A673 (cell line): ENCODE measurements around the gene TGM6. TPM values are rescaled to one million over a fixed set of nuclear protein-coding genes. Genes with fewer than 3 reads are reported as not detected.
"Not testable (repeated sequence)": the region's sequence is repeated elsewhere in the genome, so short reads cannot be mapped to it uniquely, and the experiment has no call there.

Source experiments
- BruUV-seq: library from RNA; stranded (reverse); fragments of 400-500 nt; replicated peaks from 2 replicates; lab custom pipeline; 2021; lab: Mats Ljungman, UMichigan
- CTCF ChIA-PET: fragments of 300-600 bp; sonication (Branson Sonifier 250); formaldehyde crosslinking; loops from one replicate; lab custom pipeline; 2022; ENCODE audit warnings: antibody characterized with exemption; lab: Charles Lee
- POLR2A ChIA-PET: fragments of 300-600 bp; sonication (Branson Sonifier 250); formaldehyde crosslinking; loops from one replicate; lab custom pipeline; 2022; ENCODE audit warnings: antibody characterized with exemption; ENCODE audit not compliant: low non-redundant PET; lab: Charles Lee
- DNase-seq: peaks from one replicate; pipeline ENCODE4 v3.0.0-alpha.2; 2015; ENCODE audit warnings: low spot score
- H3K27ac ChIP-seq: fragments of 200-600 bp; sonication (generic); 2 replicates; pipeline ENCODE4 v1.5.1; 2016; ENCODE audit warnings: mixed run types, low read depth, mild to moderate bottlenecking, mixed read lengths, antibody characterized with exemption, low read length; ENCODE audit not compliant: poor library complexity, severe bottlenecking
- H3K27me3 ChIP-seq: fragments of 200-600 bp; sonication (generic); replicated peaks from 2 replicates; pipeline ENCODE4 v1.6.1; 2017; ENCODE audit warnings: mixed run types, low read depth, mild to moderate bottlenecking, mixed read lengths, antibody characterized with exemption, low read length; ENCODE audit not compliant: insufficient read depth, poor library complexity
- H3K36me3 ChIP-seq: fragments of 200-600 bp; sonication (generic); 2 replicates; pipeline ENCODE4 v1.6.1; 2016; ENCODE audit warnings: mixed run types, mild to moderate bottlenecking, mixed read lengths, antibody characterized with exemption, low read length; ENCODE audit not compliant: insufficient read depth, poor library complexity, severe bottlenecking
- H3K4me1 ChIP-seq: fragments of 200-600 bp; sonication (generic); 2 replicates; pipeline ENCODE4 v1.6.1; 2017; ENCODE audit warnings: mixed run types, mild to moderate bottlenecking, mixed read lengths, antibody characterized with exemption, low read length; ENCODE audit not compliant: insufficient read depth, poor library complexity, severe bottlenecking
- H3K4me3 ChIP-seq: fragments of 200-600 bp; sonication (generic); 2 replicates; pipeline ENCODE4 v1.5.1; 2016; ENCODE audit warnings: low read depth, mixed run types, mild to moderate bottlenecking, mixed read lengths, low read length; ENCODE audit not compliant: poor library complexity, severe bottlenecking
- H3K9me3 ChIP-seq: fragments of 200-600 bp; sonication (generic); 2 replicates; pipeline ENCODE4 v1.6.1; 2016; ENCODE audit warnings: mixed run types, low read depth, mild to moderate bottlenecking, mixed read lengths, antibody characterized with exemption, low read length; ENCODE audit not compliant: poor library complexity, severe bottlenecking
- EZH2 ChIP-seq: fragments of 200-600 bp; sonication (generic); IDR thresholded peaks from 2 replicates; pipeline ENCODE4 v1.6.1; 2017; ENCODE audit warnings: borderline replicate concordance, low read depth, mild to moderate bottlenecking, mixed read lengths, antibody characterized with exemption, low read length; ENCODE audit not compliant: poor library complexity, severe bottlenecking
- intact Hi-C: fragments of 100-400 bp; cut with micrococcal nuclease; formaldehyde crosslinking; loops from one replicate; pipeline ENCODE4 v1.10.0; 2022; ENCODE audit not compliant: unreplicated experiment
- total RNA-seq: library from RNA; stranded (reverse); gene quantifications from 2 replicates; pipeline ENCODE4 v1.2.3, GENCODE V29; 2021
- TF ChIP-seq, protein P1 (sequence below): fragments of 300-800, 200-600 bp; sonication (generic); conservative IDR thresholded peaks from 2 replicates; pipeline ENCODE4 v1.5.1; 2017; ENCODE audit warnings: low read depth, mild to moderate bottlenecking, antibody characterized with exemption, low read length, moderate library complexity, mixed read lengths

The TGM6 gene
- total RNA-seq, 1 experiment from 2014 or later: not detected

DNA sequence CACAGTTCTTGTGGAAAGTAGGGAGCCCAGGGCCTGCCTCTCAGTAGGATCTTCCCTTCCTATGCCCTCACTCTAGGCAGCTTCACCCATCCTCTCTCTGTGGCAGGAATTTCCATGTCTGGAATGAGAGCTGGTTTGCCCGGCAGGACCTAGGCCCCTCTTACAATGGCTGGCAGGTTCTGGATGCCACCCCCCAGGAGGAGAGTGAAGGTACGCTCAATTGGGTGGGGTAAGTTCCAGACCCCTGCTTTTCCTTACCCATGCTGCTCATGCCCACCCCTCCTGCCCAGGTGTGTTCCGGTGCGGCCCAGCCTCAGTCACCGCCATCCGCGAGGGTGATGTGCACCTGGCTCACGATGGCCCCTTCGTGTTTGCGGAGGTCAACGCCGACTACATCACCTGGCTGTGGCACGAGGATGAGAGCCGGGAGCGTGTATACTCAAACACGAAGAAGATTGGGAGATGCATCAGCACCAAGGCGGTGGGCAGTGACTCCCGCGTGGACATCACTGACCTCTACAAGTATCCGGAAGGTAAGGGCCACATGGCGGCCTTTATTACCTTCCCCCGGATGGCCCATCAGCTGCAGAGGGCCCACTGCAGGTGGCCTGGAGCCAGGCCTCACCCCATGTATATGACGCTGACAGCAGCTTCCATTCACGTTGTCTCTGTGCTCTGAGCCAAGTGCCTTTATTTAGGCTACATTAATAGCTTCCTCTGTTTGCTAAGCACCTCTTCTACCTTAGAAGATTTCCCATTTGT lies 22.8 kb downstream of the TGM6 start:
- intact Hi-C loops: loop anchor here (5.0 kb wide), 1 partner anchor 196 kb away; no protein-coding TSS in a partner anchor
- TF ChIP-seq, protein P1, sequence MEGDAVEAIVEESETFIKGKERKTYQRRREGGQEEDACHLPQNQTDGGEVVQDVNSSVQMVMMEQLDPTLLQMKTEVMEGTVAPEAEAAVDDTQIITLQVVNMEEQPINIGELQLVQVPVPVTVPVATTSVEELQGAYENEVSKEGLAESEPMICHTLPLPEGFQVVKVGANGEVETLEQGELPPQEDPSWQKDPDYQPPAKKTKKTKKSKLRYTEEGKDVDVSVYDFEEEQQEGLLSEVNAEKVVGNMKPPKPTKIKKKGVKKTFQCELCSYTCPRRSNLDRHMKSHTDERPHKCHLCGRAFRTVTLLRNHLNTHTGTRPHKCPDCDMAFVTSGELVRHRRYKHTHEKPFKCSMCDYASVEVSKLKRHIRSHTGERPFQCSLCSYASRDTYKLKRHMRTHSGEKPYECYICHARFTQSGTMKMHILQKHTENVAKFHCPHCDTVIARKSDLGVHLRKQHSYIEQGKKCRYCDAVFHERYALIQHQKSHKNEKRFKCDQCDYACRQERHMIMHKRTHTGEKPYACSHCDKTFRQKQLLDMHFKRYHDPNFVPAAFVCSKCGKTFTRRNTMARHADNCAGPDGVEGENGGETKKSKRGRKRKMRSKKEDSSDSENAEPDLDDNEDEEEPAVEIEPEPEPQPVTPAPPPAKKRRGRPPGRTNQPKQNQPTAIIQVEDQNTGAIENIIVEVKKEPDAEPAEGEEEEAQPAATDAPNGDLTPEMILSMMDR: no peak
- TF ChIP-seq EZH2: no peak
- H3K4me1 ChIP-seq: no peaks in the 10 kb centered on the region
- H3K36me3 ChIP-seq: no peaks in the 10 kb centered on the region
- ChIA-PET CTCF (interaction anchor here (1.5 kb wide), 1 partner anchor 196 kb away, joined by 4 read pairs; no protein-coding TSS in a partner anchor), POLR2A (no interaction called here)
- H3K9me3 ChIP-seq: no peaks in the 10 kb centered on the region
- BruUV-seq: no TSS peak
- H3K27me3 ChIP-seq: no peaks in the 10 kb centered on the region
- no peak overlapping the region for H3K27ac ChIP-seq
- no peak for DNase-seq
- H3K4me3 ChIP-seq: no peak overlapping the region

DNA sequence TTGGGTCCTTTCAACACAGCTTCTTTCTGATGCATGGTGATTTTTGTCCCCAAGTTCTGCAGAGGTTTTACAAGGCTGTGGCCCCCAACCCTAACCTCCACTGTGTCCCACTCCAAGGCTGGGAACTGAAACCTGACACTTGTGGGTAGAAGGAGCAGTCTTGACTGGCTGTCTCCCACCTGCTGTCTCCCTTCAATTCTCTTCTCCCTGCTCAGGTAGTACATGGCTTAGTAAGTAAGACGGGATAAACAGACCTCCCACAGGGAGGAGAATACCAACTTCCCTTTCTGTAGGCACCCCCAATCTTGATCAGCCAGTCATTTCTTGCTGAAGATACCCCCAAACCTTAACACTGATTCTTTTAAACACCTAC lies 25.0 kb downstream of the TGM6 start:
- no peaks in the 10 kb centered on the region for H3K4me1 ChIP-seq
- no peak overlapping the region for H3K4me3 ChIP-seq
- ChIA-PET POLR2A (no interaction called here), CTCF (no interaction called here)
- BruUV-seq: no TSS peak
- TF ChIP-seq EZH2: no peak
- H3K36me3 ChIP-seq: no peaks in the 10 kb centered on the region
- no peaks in the 10 kb centered on the region for H3K27me3 ChIP-seq
- intact Hi-C loops: no loop called here
- no peak overlapping the region for H3K27ac ChIP-seq
- no peaks in the 10 kb centered on the region for H3K9me3 ChIP-seq
- DNase-seq: no peak

DNA sequence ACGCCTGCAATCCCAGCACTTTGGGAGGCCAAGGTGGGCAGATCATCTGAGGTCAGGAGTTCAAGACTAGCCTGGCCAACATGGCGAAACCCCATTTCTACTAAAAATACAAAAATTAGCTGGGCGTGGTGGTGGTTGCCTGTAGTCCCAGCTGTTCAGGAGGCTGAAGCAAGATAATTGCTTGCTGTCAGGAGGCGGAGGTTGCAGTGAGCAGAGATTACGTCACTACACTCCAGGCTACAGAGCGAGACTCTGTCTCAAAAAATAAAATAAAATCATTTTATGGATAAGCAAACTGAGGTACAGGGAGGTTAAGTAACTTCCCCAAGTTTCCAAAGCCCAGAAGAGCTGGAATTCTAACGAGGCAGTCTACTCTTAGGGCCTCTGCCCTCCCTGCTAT lies 26.7 kb downstream of the TGM6 start:
- BruUV-seq, intact Hi-C loops, POLR2A ChIA-PET, CTCF ChIA-PET, H3K36me3 ChIP-seq, H3K27me3 ChIP-seq, H3K27ac ChIP-seq, H3K4me3 ChIP-seq, H3K4me1 ChIP-seq, DNase-seq, H3K9me3 ChIP-seq: not testable (repeated sequence)

DNA sequence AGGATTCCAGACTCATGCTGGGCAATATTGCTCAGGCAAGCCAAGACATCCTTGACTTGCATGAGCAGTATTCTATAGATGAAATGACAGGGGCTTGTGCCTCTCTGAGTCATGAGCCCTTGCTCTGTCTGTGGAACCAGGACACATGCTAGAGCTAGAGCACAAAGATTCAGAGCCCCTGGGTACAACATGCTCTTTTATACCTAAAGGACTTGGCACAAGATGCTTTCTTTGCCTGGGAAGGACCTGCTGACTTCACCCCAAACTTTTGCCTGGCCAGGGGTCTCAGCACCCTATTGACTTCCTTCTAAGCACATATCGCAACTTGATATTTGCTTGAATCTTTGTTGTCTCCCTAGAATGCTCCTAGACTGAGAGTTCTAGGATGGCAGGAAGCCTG lies 27.4 kb downstream of the TGM6 start:
- ChIA-PET CTCF (no interaction called here), POLR2A (no interaction called here)
- intact Hi-C loops: no loop called here
- TF ChIP-seq, protein P1: no peak
- no peak for TF ChIP-seq EZH2
- Histone ChIP-seq H3K4me1 (no peaks in the 10 kb centered on the region), H3K9me3 (no peaks in the 10 kb centered on the region), H3K27ac (no peak overlapping the region), H3K27me3 (no peaks in the 10 kb centered on the region), H3K4me3 (no peak overlapping the region), H3K36me3 (no peaks in the 10 kb centered on the region)
- BruUV-seq: no TSS peak
- DNase-seq: no peak
